ENCODE data around the gene TTC22.

The TTC22 gene

DNA sequence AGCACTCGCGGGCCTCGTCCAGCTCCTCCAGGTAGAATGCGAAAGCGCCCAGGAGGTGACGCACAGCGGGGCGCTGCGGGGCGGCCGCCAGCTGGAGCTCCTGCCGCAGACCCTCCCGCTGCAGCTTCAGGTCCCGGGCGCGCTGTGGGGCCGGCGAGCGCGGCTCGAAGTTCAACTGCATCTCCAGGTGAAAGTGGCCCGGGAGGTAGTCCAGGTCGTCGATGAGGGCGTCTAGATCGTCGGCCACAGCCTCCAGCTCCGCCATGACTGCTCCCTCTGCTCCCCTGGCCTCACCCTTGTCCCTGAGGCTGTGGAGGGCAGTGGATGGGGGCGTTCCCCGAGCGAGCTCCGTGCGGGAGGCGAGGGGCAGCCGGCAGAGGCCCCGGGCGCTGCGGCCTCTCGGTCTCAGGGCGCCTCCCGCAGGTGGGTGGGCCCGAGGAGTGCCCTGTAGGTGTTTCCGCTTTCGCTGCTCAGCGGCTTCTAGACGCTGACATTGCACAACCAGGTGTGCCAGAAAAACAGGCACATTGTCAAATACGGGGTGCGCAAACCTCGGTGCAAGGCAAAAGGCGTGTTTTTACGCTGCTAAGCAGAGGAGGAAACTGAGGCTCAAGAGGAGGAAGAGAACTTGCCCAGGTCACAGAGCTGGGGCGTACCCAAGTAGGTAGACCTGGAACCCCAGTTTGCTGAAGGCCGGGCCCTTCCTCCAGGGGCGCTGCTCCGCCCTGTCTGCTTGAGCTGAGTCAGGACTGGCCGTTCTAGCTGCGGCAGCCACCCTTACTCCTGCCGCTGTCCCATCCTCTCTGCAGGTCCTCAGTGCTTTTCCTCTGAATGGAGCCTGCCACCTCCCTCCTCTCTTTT, at the start of gene TTC22:
TTC22 (minus strand) TSS at position 425 of the 861 bp plus-strand sequence; CDS start at position 265, 160 bp downstream.
- peak; percentile 45 for DNase-seq (ENCODE audit: low read depth)

DNA sequence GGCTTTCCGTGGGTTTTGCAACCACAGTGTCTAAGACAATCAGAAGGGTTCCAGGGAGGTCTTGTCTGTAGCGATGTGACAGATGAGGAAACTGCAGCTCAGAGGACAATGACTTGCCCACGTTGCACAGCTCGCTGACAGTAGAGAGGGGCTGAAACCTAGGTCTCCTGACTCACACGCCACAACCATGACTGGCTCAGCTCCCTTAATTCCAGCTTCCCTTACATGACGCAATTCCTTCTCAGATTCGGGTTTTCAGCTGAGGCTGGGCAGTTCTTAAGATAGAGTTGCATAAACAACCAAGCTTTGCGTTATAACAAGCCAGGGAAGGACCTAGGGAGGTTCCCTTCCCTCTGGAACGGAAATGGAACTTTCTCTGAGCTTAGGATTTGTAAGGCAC, 49.6 kb upstream of the TTC22 start:
- DNase-seq (ENCODE audit: low read depth) = no peak

DNA sequence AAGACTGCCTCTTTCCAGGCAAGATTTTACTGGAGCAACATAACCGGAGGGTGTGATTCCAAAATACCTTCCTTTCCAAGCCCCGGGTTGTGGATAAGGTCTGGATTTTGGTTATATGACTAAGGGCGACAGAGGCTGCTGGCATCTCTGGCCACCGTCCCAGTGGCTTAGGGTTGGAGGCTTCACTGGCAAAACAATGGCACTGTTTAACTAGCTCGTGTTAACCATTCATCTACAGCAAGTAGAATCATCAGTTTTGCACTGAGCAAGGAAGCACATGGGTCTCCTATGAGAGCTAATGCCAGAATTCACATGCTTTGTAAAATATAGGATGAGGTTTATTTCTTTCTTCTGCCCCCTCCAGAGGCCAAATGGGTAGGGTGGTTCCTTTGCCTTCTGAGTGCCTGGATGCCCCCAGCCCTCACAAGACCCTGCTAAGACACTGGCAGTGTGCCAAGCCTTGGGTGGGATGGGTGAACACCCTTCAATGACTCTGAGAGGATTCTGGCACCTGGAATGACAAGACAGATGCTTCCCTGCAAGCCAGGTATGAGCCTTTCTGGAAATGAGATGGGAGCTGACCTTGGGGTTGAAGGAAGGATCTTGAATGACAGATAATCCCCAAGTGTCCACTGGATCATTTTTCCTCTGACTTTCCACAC, 49.1 kb upstream of the TTC22 start:
- DNase-seq (ENCODE audit: low read depth) = no peak

DNA sequence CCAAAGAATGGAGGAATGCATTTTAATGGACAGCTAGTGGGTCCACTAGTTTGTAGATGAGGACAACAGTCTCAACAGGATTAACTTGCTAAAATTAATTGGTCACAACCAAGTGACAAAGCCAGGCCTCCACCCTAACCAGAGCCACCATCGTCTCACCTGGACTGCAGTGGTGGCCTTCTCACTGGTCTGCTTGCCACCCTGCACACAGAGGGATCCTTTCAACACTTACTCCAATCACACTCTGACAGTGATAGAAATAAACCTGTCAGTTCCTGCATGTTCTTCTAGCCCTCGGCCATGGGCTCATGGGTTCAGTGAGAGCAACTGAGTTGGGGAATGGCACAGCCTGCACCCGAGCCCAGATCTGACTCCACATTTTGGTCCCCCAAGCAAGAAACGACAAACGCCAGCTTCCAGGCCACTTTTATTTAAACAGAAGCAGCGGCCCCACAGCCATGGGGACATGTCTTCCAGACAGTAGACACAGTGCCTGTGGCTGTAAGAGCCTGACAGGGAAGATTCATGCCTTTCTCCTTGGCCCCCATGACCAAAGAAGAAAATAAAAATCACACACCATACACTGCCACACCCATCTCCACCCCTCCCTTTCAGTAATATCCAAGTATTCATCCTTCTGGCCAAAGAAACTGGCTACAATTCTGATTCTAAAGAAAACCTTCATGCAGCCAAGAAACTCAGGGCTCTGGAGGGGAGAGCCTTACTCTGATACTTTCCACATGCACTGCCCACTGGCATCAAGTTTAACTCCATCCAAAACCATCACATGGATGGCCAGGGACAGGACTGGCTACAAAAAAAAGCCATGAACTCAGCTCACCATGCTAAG, 48.3 kb upstream of the TTC22 start:
- no peak for DNase-seq (ENCODE audit: low read depth)

DNA sequence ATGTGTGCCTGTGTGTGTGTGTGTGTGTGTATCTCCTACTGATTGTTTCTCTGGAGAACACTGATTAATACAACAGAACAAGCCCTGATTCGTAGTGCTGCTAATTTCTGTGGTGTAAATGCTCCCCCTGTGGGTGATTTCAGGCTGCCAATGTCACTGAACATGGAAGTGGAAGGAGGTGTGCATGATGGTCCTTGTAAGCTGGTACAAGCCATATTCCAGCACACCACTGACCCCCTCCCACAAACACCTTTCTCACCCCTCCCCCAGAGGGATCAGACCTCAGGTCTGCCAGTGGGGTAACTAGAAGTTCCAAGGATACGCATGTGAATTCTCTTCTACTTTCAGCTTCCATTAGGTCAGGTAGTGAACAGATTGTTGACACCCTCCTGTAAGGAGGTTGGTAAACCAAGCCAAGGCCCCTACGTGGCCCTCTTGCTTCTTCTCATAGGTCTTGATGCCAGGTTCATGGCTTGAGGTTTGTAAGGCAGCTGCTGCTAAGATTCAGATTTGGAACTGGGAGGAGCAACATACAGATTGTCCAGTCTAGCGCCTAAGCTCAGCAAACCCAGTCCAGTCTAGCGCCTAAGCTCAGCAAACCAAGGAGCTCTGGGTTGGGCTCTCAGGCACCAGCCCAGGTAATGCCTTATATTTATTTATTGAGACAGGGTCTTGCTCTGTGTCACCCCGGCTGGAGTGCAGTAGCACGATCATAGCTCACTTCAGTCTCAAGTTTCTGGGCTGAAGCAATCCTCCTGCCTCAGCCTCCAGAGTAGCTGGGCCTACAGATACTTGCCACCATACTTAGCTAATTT, 47.2 kb upstream of the TTC22 start:
- DNase-seq (ENCODE audit: low read depth) = no peak

GRCh38 chr1:54846716-54847284, 45.7 kb upstream of the TTC22 start:
- DNase-seq (ENCODE audit: low read depth) = no peak

GRCh38 chr1:54846301-54846700, 45.2 kb upstream of the TTC22 start:
- DNase-seq (ENCODE audit: low read depth) = no peak

DNA sequence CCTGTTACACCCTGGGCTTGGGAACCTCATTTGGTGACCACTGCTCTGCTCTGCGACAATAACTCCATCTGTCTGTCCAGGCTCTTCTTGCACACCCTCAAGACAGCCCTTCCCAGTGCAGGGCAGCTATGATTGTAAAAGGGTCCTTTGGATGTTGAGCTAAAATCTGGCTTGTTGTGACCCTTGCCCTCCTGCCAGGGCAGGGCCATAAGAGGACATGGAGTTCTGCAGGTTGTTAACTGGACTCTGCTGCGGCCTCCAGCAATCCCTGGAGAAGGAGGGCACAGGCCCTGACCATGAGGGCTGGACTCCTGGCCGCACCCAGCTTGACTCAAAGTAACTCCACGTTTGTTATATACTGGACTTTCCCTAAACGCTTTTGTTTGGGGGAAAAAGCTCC, 44.6 kb upstream of the TTC22 start:
- DNase-seq (ENCODE audit: low read depth) = no peak

- DNase-seq (ENCODE audit: low read depth) = no peak
Observed at GRCh38 chr1:54844564-54844963, 43.4 kb upstream of the TTC22 start.

- no peak for DNase-seq (ENCODE audit: low read depth)
Observed at GRCh38 chr1:54843449-54843848, 42.3 kb upstream of the TTC22 start.

- DNase-seq (ENCODE audit: low read depth) = no peak
Observed at GRCh38 chr1:54842963-54843362, 41.8 kb upstream of the TTC22 start.

DNA sequence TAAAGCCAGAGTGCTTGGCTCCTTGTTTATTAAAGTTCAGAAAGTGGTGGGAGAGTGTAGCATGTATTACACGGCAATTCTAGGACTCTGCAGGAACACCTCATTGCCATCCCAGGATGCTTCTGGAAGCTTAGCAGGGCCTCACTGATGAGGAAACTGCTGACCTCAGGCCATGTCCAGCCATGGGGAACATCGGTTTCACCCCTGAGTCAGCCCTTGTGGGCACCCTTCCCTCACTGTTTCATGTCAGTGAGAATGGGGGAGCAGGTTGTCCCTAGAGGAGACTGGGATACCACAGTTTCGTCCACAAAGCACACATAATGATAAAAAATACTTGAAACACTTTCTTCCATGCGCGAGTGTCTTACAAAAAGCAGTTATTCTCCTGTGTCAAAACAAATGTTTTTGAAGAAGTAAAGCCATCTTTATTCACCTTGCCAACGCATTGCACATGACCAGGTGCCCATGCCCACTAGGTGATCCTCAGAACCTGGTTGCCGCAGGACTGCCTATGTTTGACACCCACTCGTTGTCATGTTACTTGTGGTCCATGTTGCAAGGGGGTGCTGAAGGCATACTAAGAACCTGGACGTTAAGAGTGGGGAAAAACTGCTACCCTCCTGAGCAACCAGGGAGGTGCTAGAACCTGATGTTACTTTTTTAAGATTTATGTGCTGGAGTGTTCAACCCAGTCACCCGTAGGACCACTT, 41.2 kb upstream of the TTC22 start:
- DNase-seq (ENCODE audit: low read depth) = no peak

GRCh38 chr1:54839824-54840223, 38.7 kb upstream of the TTC22 start:
- DNase-seq (ENCODE audit: low read depth) = no peak

DNA sequence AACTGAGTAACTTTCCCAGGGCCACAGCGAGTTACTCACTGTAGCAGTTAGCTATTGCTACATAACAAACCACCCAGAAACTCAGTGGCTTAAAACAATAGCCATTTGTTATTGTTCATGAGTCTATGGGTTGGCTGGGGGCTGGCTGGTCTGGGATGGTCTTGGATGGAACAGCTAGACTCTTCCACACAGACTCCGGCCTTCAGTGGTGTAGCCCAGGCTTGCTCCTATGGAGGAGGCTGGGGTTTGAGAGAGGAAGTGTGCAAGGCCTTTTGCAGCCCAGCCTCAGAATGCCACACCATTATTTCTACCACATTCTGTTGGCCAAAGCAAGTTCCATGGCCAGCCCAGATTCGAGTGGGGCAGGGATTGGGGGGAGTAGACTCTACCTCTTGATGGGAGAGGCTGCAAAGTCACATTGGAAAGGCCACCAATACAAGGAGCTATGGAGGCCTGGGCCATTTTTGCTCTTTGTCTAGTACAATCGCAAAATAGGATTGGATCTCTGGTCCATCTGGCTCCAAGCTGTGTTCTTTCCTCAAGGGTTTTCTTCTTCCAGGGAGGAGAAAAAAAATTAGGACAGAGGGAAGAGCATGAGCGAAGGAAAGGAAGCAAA, 37.5 kb upstream of the TTC22 start:
- no peak for DNase-seq (ENCODE audit: low read depth)

- no peak for DNase-seq (ENCODE audit: low read depth)
Observed at GRCh38 chr1:54837002-54837853, 36.1 kb upstream of the TTC22 start.

GRCh38 chr1:54836594-54836993, 35.5 kb upstream of the TTC22 start:
- DNase-seq (ENCODE audit: low read depth) = no peak

GRCh38 chr1:54835970-54836369, 34.8 kb upstream of the TTC22 start:
- no peak for DNase-seq (ENCODE audit: low read depth)

GRCh38 chr1:54835131-54835898, 34.2 kb upstream of the TTC22 start:
- DNase-seq (ENCODE audit: low read depth) = no peak

All from stimulated activated CD8-positive, alpha-beta memory T cell treated with anti-CD3 and anti-CD28 coated beads, Interleukin-12 subunit alpha, Interleukin-12 subunit beta, amount 100 ng/mL, for 1 hour (primary cell).